Measurements from ENCODE around the gene ATAT1.

DNA sequence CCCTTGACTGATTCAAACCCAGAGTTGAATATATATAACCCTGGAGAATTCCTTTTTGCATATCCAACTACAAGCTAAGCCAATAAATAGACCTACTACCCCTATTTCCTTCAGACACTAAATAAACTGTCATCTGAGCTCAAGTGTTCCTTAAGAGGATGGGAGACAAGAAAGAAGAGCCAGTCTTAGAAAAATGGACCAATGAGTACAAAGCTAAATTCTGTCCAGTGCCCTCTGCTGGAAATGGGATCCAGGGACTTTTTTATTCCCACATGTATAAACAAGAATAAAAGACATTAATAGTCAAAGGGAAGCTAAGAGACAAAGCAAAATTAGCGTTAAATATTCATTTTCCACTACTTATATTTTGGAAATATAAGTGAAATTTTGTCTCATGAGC is 14.5 kb upstream of the ATAT1 start:
- TF ChIP-seq, protein P1, sequence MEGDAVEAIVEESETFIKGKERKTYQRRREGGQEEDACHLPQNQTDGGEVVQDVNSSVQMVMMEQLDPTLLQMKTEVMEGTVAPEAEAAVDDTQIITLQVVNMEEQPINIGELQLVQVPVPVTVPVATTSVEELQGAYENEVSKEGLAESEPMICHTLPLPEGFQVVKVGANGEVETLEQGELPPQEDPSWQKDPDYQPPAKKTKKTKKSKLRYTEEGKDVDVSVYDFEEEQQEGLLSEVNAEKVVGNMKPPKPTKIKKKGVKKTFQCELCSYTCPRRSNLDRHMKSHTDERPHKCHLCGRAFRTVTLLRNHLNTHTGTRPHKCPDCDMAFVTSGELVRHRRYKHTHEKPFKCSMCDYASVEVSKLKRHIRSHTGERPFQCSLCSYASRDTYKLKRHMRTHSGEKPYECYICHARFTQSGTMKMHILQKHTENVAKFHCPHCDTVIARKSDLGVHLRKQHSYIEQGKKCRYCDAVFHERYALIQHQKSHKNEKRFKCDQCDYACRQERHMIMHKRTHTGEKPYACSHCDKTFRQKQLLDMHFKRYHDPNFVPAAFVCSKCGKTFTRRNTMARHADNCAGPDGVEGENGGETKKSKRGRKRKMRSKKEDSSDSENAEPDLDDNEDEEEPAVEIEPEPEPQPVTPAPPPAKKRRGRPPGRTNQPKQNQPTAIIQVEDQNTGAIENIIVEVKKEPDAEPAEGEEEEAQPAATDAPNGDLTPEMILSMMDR (IDR thresholded peaks at IDR 0.05; ENCODE audit: poor library complexity, severe bottlenecking): peak; percentile 49
- TF ChIP-seq EZH2 (IDR thresholded peaks at IDR 0.05; ENCODE audit: borderline replicate concordance, insufficient read depth, low read length, poor library complexity, severe bottlenecking): no peak
- TF ChIP-seq POLR2AphosphoS5 (IDR thresholded peaks at IDR 0.05): no peak
- no peak for TF ChIP-seq MXI1 (conservative IDR thresholded peaks at IDR 0.05; ENCODE audit: poor library complexity, severe bottlenecking)

All from neural cell (in vitro differentiated cells).